Liver (tissue), 9 donors: ENCODE measurements around the gene ZNF655. TPM values are rescaled to one million over a fixed set of nuclear protein-coding genes. Genes with fewer than 3 reads are reported as not detected.

Experiments used
- DNase-seq: peaks from one replicate; pipeline ENCODE4 v3.0.0-alpha.2; 2017; ENCODE audit warnings: low spot score
- H3K27ac ChIP-seq, 2 donors: one replicate each; pipeline ENCODE4 v1.7.0; 2013; ENCODE audit warnings: inconsistent platforms in 2 of 2, low read length in 2 of 2, control low read depth in 1 of 2, low read depth in 1 of 2, mild to moderate bottlenecking in 1 of 2
- H3K27me3 ChIP-seq, 4 donors: one replicate each; pipeline versions ENCODE4 v1.6.1 to v1.7.0; 2013; ENCODE audit warnings: low read length in 3 of 4, inconsistent platforms in 1 of 4, mild to moderate bottlenecking in 1 of 4, moderate library complexity in 1 of 4; ENCODE audit not compliant: control insufficient read depth in 4 of 4, insufficient read depth in 4 of 4
- H3K36me3 ChIP-seq, 4 donors: one replicate each; pipeline versions ENCODE4 v1.6.1 to v1.7.0; 2013; ENCODE audit warnings: low read length in 3 of 4, mild to moderate bottlenecking in 3 of 4, low read depth in 1 of 4, moderate library complexity in 1 of 4; ENCODE audit not compliant: control insufficient read depth in 4 of 4, insufficient read depth in 3 of 4
- H3K4me1 ChIP-seq, 4 donors: one replicate each; pipeline versions ENCODE4 v1.6.1 to v1.7.0; 2013; ENCODE audit warnings: low read length in 3 of 4, mild to moderate bottlenecking in 3 of 4, moderate library complexity in 1 of 4; ENCODE audit not compliant: control insufficient read depth in 4 of 4, insufficient read depth in 4 of 4
- H3K4me3 ChIP-seq, 3 donors: one replicate each; pipeline versions ENCODE4 v1.6.1 to v1.7.0; 2013; ENCODE audit warnings: low read length in 3 of 3, control low read depth in 1 of 3, low read depth in 1 of 3, mild to moderate bottlenecking in 1 of 3
- H3K9ac ChIP-seq, 2 donors: one replicate each; pipeline ENCODE4 v1.7.0; 2013; ENCODE audit warnings: low read length in 2 of 2, mild to moderate bottlenecking in 2 of 2, moderate library complexity in 2 of 2, control low read depth in 1 of 2, low read depth in 1 of 2
- H3K9me3 ChIP-seq, 4 donors: one replicate each; pipeline versions ENCODE4 v1.6.1 to v1.7.0; 2013; ENCODE audit warnings: low read length in 3 of 4; ENCODE audit not compliant: control insufficient read depth in 4 of 4
- CTCF ChIP-seq: fragments of 150-350 bp; IDR thresholded peaks from 2 replicates; pipeline ENCODE4 v1.5.1; 2017; ENCODE audit warnings: improper control_type of control experiment, low read depth, low read length; ENCODE audit not compliant: missing input control
- EGR1 ChIP-seq, 2 donors: IDR thresholded peaks; 2 replicates each; pipeline ENCODE4 v1.6.1; 2016 to 2018; ENCODE audit warnings: antibody characterized with exemption in 2 of 2, low read depth in 2 of 2
- FOXA1 ChIP-seq: IDR thresholded peaks from 2 replicates; pipeline ENCODE4 v1.6.1; 2016; ENCODE audit warnings: antibody characterized with exemption
- FOXA2 ChIP-seq: IDR thresholded peaks from 2 replicates; pipeline ENCODE4 v1.6.1; 2016; ENCODE audit warnings: antibody characterized with exemption
- GABPA ChIP-seq, 2 donors: IDR thresholded peaks in 1 of 2; conservative IDR thresholded peaks in 1 of 2; 2 replicates each; pipeline ENCODE4 v1.6.1; 2016; ENCODE audit warnings: antibody characterized with exemption in 2 of 2, mild to moderate bottlenecking in 1 of 2, moderate library complexity in 1 of 2
- HNF4A ChIP-seq, 2 donors: conservative IDR thresholded peaks; 2 replicates each; pipeline ENCODE4 v1.6.1; 2016; ENCODE audit warnings: antibody characterized with exemption in 2 of 2, mild to moderate bottlenecking in 2 of 2
- HNF4G ChIP-seq: IDR thresholded peaks from 2 replicates; pipeline ENCODE4 v1.6.1; 2016; ENCODE audit warnings: antibody characterized with exemption
- JUND ChIP-seq, 2 donors: IDR thresholded peaks; 2 replicates each; pipeline ENCODE4 v1.6.1; 2016; ENCODE audit warnings: antibody characterized with exemption in 2 of 2
- MAX ChIP-seq: IDR thresholded peaks from 2 replicates; pipeline ENCODE4 v1.6.1; 2016; ENCODE audit warnings: antibody characterized with exemption
- NR2F2 ChIP-seq: IDR thresholded peaks from 2 replicates; pipeline ENCODE4 v1.6.1; 2016; ENCODE audit warnings: antibody characterized with exemption
- RAD21 ChIP-seq, 2 donors: IDR thresholded peaks; 2 replicates each; pipeline ENCODE4 v1.6.1; 2016; ENCODE audit warnings: antibody characterized with exemption in 2 of 2, mild to moderate bottlenecking in 2 of 2
- RXRA ChIP-seq, 2 donors: IDR thresholded peaks; 2 replicates each; pipeline ENCODE4 v1.6.1; 2017 to 2018; ENCODE audit warnings: antibody characterized with exemption in 2 of 2, mild to moderate bottlenecking in 1 of 2
- SP1 ChIP-seq: IDR thresholded peaks from 2 replicates; pipeline ENCODE4 v1.6.1; 2018; ENCODE audit warnings: antibody characterized with exemption, mild to moderate bottlenecking
- TAF1 ChIP-seq: conservative IDR thresholded peaks from 2 replicates; pipeline ENCODE4 v1.6.1; 2016; ENCODE audit warnings: antibody characterized with exemption, mild to moderate bottlenecking
- YY1 ChIP-seq: IDR thresholded peaks from 2 replicates; pipeline ENCODE4 v1.6.1; 2016; ENCODE audit warnings: antibody characterized with exemption, mild to moderate bottlenecking
- ZBTB33 ChIP-seq: IDR thresholded peaks from 2 replicates; pipeline ENCODE4 v1.6.1; 2016; ENCODE audit warnings: antibody characterized with exemption
- WGBS: extraction: QIAGEN DNeasy Blood & Tissue Kit; methylation state at CpG from one replicate; pipeline ENCODE4 v1.1.7; 2013; 5-methylcytosine and 5-hydroxymethylcytosine counted together
- polyA plus RNA-seq, 2 donors: library from polyadenylated mRNA; stranded (reverse) in 1 of 2; unstranded in 1 of 2; fragments of 200-250 nt in 1 of 2; fragments of >200 nt in 1 of 2; fragmentation: Nextera tagmentation in 1 of 2; extraction: Ambion mirVana in 1 of 2; gene quantifications; one replicate each; pipeline versions ENCODE4 v1.2.1 to v1.2.3, GENCODE V29; 2013 to 2015
- total RNA-seq, 2 donors: library from RNA; depleted of rRNA; stranded (reverse); fragments of >200 nt; gene quantifications; one replicate each; pipeline ENCODE4 v1.2.3, GENCODE V29; 2014
- TF ChIP-seq, protein P1 (sequence below): IDR thresholded peaks from 2 replicates; pipeline ENCODE4 v1.6.1; 2016; ENCODE audit warnings: antibody characterized with exemption
- TF ChIP-seq, protein P2 (sequence below): IDR thresholded peaks from 2 replicates; pipeline ENCODE4 v1.6.1; 2016; ENCODE audit warnings: antibody characterized with exemption, mild to moderate bottlenecking
- donor health status: healthy.
- donor health status: healthy.
- donor health status: healthy.
- donor health status: healthy.
- donor health status: healthy.

Gene ZNF655
- total and polyA plus RNA-seq, 4 donors = 15.9 to 59.7 (median 32.4) TPM

- WGBS = 94% methylated on average over 2 of the region's 2 CpGs
Observed at GRCh38 chr7:99535667-99536066, 22.8 kb upstream of the ZNF655 start.

GRCh38 chr7:99539213-99539811 lies 19.1 kb upstream of the ZNF655 start:
- H3K36me3 ChIP-seq = peaks cover 0 to 3% (median 0%) of the 10 kb centered on the region in 4 donors

More at GRCh38 chr7:99535667-99536066, 22.8 kb upstream of the ZNF655 start:
- TF ChIP-seq EGR1 (IDR thresholded peaks at IDR 0.05; ENCODE audit: low read depth in 2 of 2) (no peak), JUND (IDR thresholded peaks at IDR 0.05) (no peak), FOXA2 (no peak)
- Histone ChIP-seq H3K36me3 (peaks cover 3 to 20% (median 18%) of the 10 kb centered on the region in 4 donors), H3K27me3 (no peaks in the 10 kb centered on the region), H3K27ac (no peak overlapping the region), H3K9me3 (peaks cover 39 to 46% (median 42%) of the 10 kb centered on the region in 4 donors), H3K4me3 (no peak overlapping the region), H3K4me1 (no peaks in the 10 kb centered on the region), H3K9ac (no peak overlapping the region)
- no peak for DNase-seq

DNA sequence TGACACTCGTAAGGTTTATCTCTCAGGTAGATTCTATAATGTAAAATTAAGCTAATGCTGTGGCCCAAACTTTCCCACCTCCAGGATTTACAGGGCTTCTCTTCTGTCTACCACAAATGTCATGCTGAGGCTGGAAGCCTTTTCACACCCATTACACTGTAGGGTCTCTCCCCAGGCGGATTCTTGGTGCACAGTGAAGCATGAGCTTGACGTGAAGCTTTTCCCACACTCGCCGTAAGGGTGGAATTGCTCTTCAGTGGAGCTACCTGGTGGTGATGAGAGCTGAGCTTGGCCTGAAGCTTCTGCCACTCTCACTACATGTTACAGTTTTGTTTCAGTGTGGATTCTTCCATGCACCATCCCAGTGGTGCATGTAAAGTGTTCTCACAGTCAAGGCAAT lies 17.9 kb upstream of the ZNF655 start:
- WGBS = 88% methylated on average over 5 of the region's 5 CpGs

More at GRCh38 chr7:99539213-99539811, 19.1 kb upstream of the ZNF655 start:
- H3K27me3 ChIP-seq = no peaks in the 10 kb centered on the region
- no peak overlapping the region for H3K27ac ChIP-seq
- WGBS = 75% methylated on average over 7 of the region's 7 CpGs
- H3K4me3 ChIP-seq = no peak overlapping the region
- H3K9ac ChIP-seq = no peak overlapping the region
- H3K4me1 ChIP-seq = no peaks in the 10 kb centered on the region
- no peak for DNase-seq
- H3K9me3 ChIP-seq = peaks cover 15 to 34% (median 24%) of the 10 kb centered on the region in 4 donors
- TF ChIP-seq JUND (IDR thresholded peaks at IDR 0.05) (no peak), FOXA2 (no peak)

More for the DNA sequence above, 17.9 kb upstream of the ZNF655 start:
- Histone ChIP-seq H3K4me3 (peak overlapping the region in 2 of 3 donors; percentile 22 to 49), H3K27me3 (no peaks in the 10 kb centered on the region), H3K9me3 (peaks cover 13 to 27% (median 22%) of the 10 kb centered on the region in 4 donors), H3K27ac (no peak overlapping the region), H3K36me3 (peaks cover 0 to 3% (median 0%) of the 10 kb centered on the region in 4 donors), H3K9ac (no peak overlapping the region), H3K4me1 (no peaks in the 10 kb centered on the region)
- DNase-seq = no peak
- TF ChIP-seq FOXA2 (no peak), TAF1 (no peak), RAD21 (IDR thresholded peaks at IDR 0.05) (no peak), HNF4A (conservative IDR thresholded peaks at IDR 0.05) (no peak), FOXA1 (no peak), SP1 (no peak), MAX (no peak), RXRA (IDR thresholded peaks at IDR 0.05) (no peak), NR2F2 (no peak), EGR1 (IDR thresholded peaks at IDR 0.05; ENCODE audit: low read depth in 2 of 2) (no peak), ZBTB33 (no peak), JUND (IDR thresholded peaks at IDR 0.05) (no peak), CTCF (no peak), GABPA (IDR thresholded peaks at IDR 0.05 in 1 of 2, conservative IDR thresholded peaks at IDR 0.05 in 1 of 2) (no peak), HNF4G (no peak), YY1 (no peak)
- TF ChIP-seq, protein P1, sequence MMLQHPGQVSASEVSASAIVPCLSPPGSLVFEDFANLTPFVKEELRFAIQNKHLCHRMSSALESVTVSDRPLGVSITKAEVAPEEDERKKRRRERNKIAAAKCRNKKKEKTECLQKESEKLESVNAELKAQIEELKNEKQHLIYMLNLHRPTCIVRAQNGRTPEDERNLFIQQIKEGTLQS = no peak
- TF ChIP-seq, protein P2, sequence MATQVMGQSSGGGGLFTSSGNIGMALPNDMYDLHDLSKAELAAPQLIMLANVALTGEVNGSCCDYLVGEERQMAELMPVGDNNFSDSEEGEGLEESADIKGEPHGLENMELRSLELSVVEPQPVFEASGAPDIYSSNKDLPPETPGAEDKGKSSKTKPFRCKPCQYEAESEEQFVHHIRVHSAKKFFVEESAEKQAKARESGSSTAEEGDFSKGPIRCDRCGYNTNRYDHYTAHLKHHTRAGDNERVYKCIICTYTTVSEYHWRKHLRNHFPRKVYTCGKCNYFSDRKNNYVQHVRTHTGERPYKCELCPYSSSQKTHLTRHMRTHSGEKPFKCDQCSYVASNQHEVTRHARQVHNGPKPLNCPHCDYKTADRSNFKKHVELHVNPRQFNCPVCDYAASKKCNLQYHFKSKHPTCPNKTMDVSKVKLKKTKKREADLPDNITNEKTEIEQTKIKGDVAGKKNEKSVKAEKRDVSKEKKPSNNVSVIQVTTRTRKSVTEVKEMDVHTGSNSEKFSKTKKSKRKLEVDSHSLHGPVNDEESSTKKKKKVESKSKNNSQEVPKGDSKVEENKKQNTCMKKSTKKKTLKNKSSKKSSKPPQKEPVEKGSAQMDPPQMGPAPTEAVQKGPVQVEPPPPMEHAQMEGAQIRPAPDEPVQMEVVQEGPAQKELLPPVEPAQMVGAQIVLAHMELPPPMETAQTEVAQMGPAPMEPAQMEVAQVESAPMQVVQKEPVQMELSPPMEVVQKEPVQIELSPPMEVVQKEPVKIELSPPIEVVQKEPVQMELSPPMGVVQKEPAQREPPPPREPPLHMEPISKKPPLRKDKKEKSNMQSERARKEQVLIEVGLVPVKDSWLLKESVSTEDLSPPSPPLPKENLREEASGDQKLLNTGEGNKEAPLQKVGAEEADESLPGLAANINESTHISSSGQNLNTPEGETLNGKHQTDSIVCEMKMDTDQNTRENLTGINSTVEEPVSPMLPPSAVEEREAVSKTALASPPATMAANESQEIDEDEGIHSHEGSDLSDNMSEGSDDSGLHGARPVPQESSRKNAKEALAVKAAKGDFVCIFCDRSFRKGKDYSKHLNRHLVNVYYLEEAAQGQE = no peak
